ENCODE measurements around the gene SLC30A7.

SLC30A7 gene

DNA sequence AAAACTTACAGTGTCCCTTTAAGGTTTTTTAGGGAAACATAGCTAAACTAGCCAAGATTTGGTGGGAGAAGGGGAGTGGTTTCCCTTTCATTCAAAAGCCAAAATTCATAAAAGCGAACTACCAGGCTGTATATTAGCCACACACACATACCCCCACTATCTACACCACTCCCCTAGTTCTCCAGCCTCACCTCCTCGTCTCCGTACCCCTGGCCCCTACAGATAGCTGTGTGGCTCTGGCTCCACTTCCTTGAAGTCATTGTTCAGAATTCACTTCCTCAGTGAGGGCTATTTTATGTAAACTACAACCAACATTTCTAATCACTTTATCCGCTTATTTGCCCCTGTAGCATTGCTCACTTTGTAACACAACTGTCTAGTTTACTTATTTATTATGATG, 135.0 kb downstream of the SLC30A7 start:
- no peak for DNase-seq
